Thyroid gland (tissue), 4 donors: ENCODE measurements around the gene CINP.

ENCODE experiments used
- POLR2A ChIP-seq, 2 donors: fragments of 450-650 bp; IDR thresholded peaks; one replicate each; pipeline ENCODE4 v1.6.1; 2017; ENCODE audit warnings: antibody characterized with exemption in 2 of 2, mild to moderate bottlenecking in 2 of 2, moderate library complexity in 1 of 2
- TF ChIP-seq, protein P1 (sequence below), 6 experiments: fragments of 200-600 bp in 3 of 6; fragments of 450-650 bp in 3 of 6; sonication (generic) in 3 of 6; IDR thresholded peaks; one replicate each; pipeline ENCODE4 v1.5.1; 2016 to 2019; ENCODE audit warnings: antibody characterized with exemption in 6 of 6, mild to moderate bottlenecking in 2 of 6, inconsistent platforms in 1 of 6, moderate library complexity in 1 of 6

DNA sequence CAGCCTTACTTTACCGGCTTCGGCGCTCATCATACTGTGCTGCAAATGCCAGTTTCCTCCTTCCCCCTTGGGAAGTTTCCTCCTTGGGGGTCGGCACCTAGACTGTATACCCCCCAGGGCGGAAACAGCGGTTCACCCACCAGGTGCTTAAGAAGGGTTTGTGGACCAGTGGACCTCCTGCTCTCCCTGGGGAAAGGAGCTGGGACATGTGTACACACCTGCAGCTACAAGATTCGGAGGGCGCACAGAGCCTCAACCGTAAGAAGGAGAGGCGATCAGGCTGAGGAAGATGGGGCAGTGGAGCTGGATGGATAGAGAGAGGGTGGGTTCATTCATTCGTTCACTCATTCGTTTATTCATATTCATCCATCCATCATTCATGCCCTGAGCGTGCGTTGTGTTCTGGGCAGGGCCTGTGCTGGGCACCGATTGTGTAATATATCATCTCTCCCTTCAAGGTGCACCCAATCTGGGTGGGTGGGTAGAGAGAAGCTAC is 43.9 kb downstream of the CINP start:
- TF ChIP-seq, protein P1, sequence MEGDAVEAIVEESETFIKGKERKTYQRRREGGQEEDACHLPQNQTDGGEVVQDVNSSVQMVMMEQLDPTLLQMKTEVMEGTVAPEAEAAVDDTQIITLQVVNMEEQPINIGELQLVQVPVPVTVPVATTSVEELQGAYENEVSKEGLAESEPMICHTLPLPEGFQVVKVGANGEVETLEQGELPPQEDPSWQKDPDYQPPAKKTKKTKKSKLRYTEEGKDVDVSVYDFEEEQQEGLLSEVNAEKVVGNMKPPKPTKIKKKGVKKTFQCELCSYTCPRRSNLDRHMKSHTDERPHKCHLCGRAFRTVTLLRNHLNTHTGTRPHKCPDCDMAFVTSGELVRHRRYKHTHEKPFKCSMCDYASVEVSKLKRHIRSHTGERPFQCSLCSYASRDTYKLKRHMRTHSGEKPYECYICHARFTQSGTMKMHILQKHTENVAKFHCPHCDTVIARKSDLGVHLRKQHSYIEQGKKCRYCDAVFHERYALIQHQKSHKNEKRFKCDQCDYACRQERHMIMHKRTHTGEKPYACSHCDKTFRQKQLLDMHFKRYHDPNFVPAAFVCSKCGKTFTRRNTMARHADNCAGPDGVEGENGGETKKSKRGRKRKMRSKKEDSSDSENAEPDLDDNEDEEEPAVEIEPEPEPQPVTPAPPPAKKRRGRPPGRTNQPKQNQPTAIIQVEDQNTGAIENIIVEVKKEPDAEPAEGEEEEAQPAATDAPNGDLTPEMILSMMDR (IDR thresholded peaks at IDR 0.05) = no peak
- no peak for TF ChIP-seq POLR2A (IDR thresholded peaks at IDR 0.05)
